ENCODE measurements around the gene ZNF430.

GRCh38 chr19:20999731-21000352 lies 20.6 kb upstream of the ZNF430 start:
- TF ChIP-seq POLR2A (IDR thresholded peaks at IDR 0.05) (no peak), CTCF (IDR thresholded peaks at IDR 0.05 in 4 of 5, conservative IDR thresholded peaks at IDR 0.05 in 1 of 5) (no peak)

Measured in gastrocnemius medialis (tissue), 4 donors.